Fibroblast of lung (primary cell): Measurements from ENCODE around the gene FBXW5.

Experiments
- EZH2 ChIP-seq: IDR thresholded peaks from 2 replicates; pipeline ENCODE4 v1.5.1; 2012; ENCODE audit warnings: low read length, control low read depth, mild to moderate bottlenecking; ENCODE audit errors: missing control alignments
- TF ChIP-seq, protein P1 (sequence below), 2 donors: IDR thresholded peaks in 1 of 2; conservative IDR thresholded peaks in 1 of 2; 1 replicate in 1 of 2; 2 replicates in 1 of 2; pipeline ENCODE4 v1.5.1; 2011 to 2012; ENCODE audit warnings: low read length in 2 of 2, control low read depth in 1 of 2, inconsistent platforms in 1 of 2, low read depth in 1 of 2, mild to moderate bottlenecking in 1 of 2

DNA sequence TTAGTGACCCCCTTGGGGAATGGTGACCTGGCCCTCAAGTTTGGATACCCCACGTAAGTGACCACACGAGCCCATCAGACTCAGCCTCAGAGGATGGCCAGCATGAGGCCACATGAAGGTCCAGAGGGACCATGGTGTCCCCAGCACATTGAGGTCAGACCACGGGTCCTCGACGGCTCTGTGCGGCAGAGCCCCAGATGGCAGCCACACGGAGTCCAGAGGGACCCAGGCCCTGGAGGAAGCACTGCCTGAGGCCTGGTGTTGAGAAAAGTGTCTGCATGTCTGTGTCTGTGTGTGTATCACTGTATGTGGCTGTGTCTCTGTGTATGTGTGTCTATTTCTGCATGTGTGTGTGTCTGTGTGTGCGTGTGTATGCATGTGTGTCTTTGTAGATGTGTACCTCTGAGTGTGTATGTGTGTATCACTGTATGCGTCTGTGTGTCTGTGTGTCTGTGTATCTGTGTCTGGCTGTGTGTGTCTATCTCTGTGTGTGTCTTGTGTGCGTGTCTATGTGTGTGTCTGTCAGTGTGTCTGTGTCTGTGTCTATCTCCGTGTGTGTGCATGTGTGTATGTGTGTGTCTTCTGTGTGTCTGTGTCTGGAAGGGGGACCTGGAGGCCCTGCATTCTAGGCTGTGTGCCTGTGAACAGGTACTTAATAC, 39.2 kb upstream of the FBXW5 start:
- TF ChIP-seq, protein P1, sequence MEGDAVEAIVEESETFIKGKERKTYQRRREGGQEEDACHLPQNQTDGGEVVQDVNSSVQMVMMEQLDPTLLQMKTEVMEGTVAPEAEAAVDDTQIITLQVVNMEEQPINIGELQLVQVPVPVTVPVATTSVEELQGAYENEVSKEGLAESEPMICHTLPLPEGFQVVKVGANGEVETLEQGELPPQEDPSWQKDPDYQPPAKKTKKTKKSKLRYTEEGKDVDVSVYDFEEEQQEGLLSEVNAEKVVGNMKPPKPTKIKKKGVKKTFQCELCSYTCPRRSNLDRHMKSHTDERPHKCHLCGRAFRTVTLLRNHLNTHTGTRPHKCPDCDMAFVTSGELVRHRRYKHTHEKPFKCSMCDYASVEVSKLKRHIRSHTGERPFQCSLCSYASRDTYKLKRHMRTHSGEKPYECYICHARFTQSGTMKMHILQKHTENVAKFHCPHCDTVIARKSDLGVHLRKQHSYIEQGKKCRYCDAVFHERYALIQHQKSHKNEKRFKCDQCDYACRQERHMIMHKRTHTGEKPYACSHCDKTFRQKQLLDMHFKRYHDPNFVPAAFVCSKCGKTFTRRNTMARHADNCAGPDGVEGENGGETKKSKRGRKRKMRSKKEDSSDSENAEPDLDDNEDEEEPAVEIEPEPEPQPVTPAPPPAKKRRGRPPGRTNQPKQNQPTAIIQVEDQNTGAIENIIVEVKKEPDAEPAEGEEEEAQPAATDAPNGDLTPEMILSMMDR (conservative IDR thresholded peaks at IDR 0.05 in 1 of 2, IDR thresholded peaks at IDR 0.05 in 1 of 2; ENCODE audit: low read depth in 1 of 2, low read length in 2 of 2), result no peak
- peak; percentile 47 for TF ChIP-seq EZH2
